NCI-H1930 (cell line): ENCODE data around the gene LCN2.

Source experiments
- DNase-seq, 2 experiments: peaks; one replicate each; lab custom pipeline; 2025; lab: John Stamatoyannopoulos, UW

Gene LCN2

GRCh38 chr9:128201441-128202369, 52.5 kb downstream of the LCN2 start:
- DNase-seq, result no peak

GRCh38 chr9:128202648-128203023, 53.4 kb downstream of the LCN2 start:
- DNase-seq, result no peak
